KMS-11 (cell line): Measurements from ENCODE around the gene CNGA4.

Experiments used
- H2AFZ ChIP-seq: fragments of 200-600 bp; sonication (generic); 2 replicates; pipeline ENCODE4 v1.6.1; 2016; ENCODE audit warnings: antibody characterized with exemption, mixed run types, low read depth
- H3K27ac ChIP-seq: fragments of 200-600 bp; sonication (generic); 2 replicates; pipeline ENCODE4 v1.6.1; 2016; ENCODE audit warnings: mild to moderate bottlenecking, mixed run types
- H3K27me3 ChIP-seq: fragments of 200-600 bp; sonication (generic); 2 replicates; pipeline ENCODE4 v1.6.1; 2017; ENCODE audit warnings: mild to moderate bottlenecking, low read depth, mixed run types, moderate library complexity; ENCODE audit not compliant: insufficient read depth
- H3K36me3 ChIP-seq: fragments of 200-600 bp; sonication (generic); 2 replicates; pipeline ENCODE4 v1.6.1; 2017; ENCODE audit warnings: mild to moderate bottlenecking, mixed run types; ENCODE audit not compliant: insufficient read depth
- H3K4me1 ChIP-seq: fragments of 200-600 bp; sonication (generic); 2 replicates; pipeline ENCODE4 v1.6.1; 2016; ENCODE audit warnings: mild to moderate bottlenecking, low read depth, mixed run types; ENCODE audit not compliant: poor library complexity, severe bottlenecking
- H3K4me2 ChIP-seq: fragments of 200-600 bp; sonication (generic); 2 replicates; pipeline ENCODE4 v1.7.0; 2016; ENCODE audit warnings: mild to moderate bottlenecking, mixed run types
- H3K4me3 ChIP-seq: fragments of 200-600 bp; sonication (generic); IDR thresholded peaks from 2 replicates; pipeline ENCODE4 v1.6.1; 2017; ENCODE audit warnings: low read depth, low read length, mixed read lengths; ENCODE audit not compliant: insufficient read depth
- H3K79me2 ChIP-seq: fragments of 200-600 bp; sonication (generic); 2 replicates; pipeline ENCODE4 v1.6.1; 2016; ENCODE audit warnings: low read depth, mixed run types; ENCODE audit not compliant: insufficient read depth
- H3K9ac ChIP-seq: fragments of 200-600 bp; sonication (generic); 2 replicates; pipeline ENCODE4 v1.6.1; 2016; ENCODE audit warnings: mild to moderate bottlenecking, mixed run types
- H4K20me1 ChIP-seq: fragments of 200-600 bp; sonication (generic); 2 replicates; pipeline ENCODE4 v1.6.1; 2016; ENCODE audit warnings: mild to moderate bottlenecking, mixed run types; ENCODE audit not compliant: insufficient read depth
- CTCF ChIP-seq: fragments of 200-600 bp; sonication (generic); conservative IDR thresholded peaks from 2 replicates; pipeline ENCODE4 v1.6.1; 2017; ENCODE audit warnings: low read depth, mild to moderate bottlenecking, antibody characterized with exemption, low read length, moderate library complexity, mixed read lengths

CNGA4 gene

GRCh38 chr11:6197466-6198200, 41.3 kb upstream of the CNGA4 start:
- no peak overlapping the region for H2AFZ ChIP-seq
- no peak overlapping the region for H3K4me2 ChIP-seq
- no peaks in the 10 kb centered on the region for H3K4me1 ChIP-seq
- H3K36me3 ChIP-seq: no peaks in the 10 kb centered on the region
- H3K27me3 ChIP-seq: no peaks in the 10 kb centered on the region
- no peaks in the 10 kb centered on the region for H4K20me1 ChIP-seq
- H3K9ac ChIP-seq: no peak overlapping the region
- H3K4me3 ChIP-seq: no peak overlapping the region
- H3K79me2 ChIP-seq: no peaks in the 10 kb centered on the region
- H3K27ac ChIP-seq: no peak overlapping the region
- no peak for TF ChIP-seq CTCF

DNA sequence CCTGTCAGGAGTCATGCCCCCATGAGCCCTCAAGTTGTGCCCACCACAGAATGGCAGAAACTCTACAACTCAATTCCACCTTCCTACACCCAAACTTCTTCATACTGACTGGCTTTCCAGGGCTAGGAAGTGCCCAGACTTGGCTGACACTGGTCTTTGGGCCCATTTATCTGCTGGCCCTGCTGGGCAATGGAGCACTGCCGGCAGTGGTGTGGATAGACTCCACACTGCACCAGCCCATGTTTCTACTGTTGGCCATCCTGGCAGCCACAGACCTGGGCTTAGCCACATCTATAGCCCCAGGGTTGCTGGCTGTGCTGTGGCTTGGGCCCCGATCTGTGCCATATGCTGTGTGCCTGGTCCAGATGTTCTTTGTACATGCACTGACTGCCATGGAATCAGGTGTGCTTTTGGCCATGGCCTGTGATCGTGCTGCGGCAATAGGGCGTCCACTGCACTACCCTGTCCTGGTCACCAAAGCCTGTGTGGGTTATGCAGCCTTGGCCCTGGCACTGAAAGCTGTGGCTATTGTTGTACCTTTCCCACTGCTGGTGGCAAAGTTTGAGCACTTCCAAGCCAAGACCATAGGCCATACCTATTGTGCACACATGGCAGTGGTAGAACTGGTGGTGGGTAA, 39.6 kb upstream of the CNGA4 start, which contains the start of gene OR52W1:
TSS of gene OR52W1 (plus strand) at position 51 of the 637 bp plus-strand sequence. CDS start at position 51, 0 bp downstream.
- Histone ChIP-seq H3K36me3 (no peaks in the 10 kb centered on the region), H3K79me2 (no peaks in the 10 kb centered on the region), H3K27ac (no peak within 1 kb of the TSS), H3K4me3 (no peak within 1 kb of the TSS), H3K4me1 (peaks cover 15% of the 10 kb centered on the region), H2AFZ (no peak within 1 kb of the TSS), H4K20me1 (no peaks in the 10 kb centered on the region), H3K27me3 (no peaks in the 10 kb centered on the region), H3K4me2 (no peak within 1 kb of the TSS), H3K9ac (no peak within 1 kb of the TSS)
- TF ChIP-seq CTCF: no peak

- no peaks in the 10 kb centered on the region for H3K36me3 ChIP-seq
- H3K4me1 ChIP-seq: peaks cover 15% of the 10 kb centered on the region
- H3K79me2 ChIP-seq: no peaks in the 10 kb centered on the region
- H3K9ac ChIP-seq: no peak overlapping the region
- TF ChIP-seq CTCF: no peak
- H3K27me3 ChIP-seq: no peaks in the 10 kb centered on the region
- no peak overlapping the region for H3K27ac ChIP-seq
- no peak overlapping the region for H3K4me3 ChIP-seq
- H2AFZ ChIP-seq: no peak overlapping the region
- no peak overlapping the region for H3K4me2 ChIP-seq
- no peaks in the 10 kb centered on the region for H4K20me1 ChIP-seq
Measured at GRCh38 chr11:6200975-6201374, 37.9 kb upstream of the CNGA4 start.

- Histone ChIP-seq H3K4me3 (no peak overlapping the region), H4K20me1 (no peaks in the 10 kb centered on the region), H3K4me2 (no peak overlapping the region), H3K27ac (no peak overlapping the region), H2AFZ (no peak overlapping the region), H3K36me3 (no peaks in the 10 kb centered on the region), H3K4me1 (peaks cover 15% of the 10 kb centered on the region), H3K27me3 (no peaks in the 10 kb centered on the region), H3K79me2 (no peaks in the 10 kb centered on the region), H3K9ac (no peak overlapping the region)
- no peak for TF ChIP-seq CTCF
Measured at GRCh38 chr11:6201481-6201880, 37.4 kb upstream of the CNGA4 start.
